ENCODE measurements around the gene XRCC4.

Gene XRCC4

DNA sequence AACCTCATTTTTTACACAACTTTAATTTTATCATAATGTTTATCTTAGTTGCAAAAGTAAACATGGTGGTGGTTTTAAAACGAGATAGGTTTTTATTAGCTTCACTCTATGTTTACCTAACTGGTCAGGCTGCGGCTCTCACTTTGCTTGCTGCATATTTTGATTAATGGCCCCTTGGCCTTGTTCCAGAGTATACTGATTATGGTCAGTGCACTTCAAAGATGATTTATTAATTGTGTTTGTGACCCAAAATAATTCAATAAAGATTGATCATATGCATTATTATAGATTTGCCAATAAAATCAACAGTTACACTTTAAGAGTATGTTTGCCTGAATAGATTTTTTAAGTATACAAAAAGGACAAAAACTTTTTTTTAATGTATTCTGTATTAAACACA, 188.0 kb downstream of the XRCC4 start:
- TF ChIP-seq, protein P1, sequence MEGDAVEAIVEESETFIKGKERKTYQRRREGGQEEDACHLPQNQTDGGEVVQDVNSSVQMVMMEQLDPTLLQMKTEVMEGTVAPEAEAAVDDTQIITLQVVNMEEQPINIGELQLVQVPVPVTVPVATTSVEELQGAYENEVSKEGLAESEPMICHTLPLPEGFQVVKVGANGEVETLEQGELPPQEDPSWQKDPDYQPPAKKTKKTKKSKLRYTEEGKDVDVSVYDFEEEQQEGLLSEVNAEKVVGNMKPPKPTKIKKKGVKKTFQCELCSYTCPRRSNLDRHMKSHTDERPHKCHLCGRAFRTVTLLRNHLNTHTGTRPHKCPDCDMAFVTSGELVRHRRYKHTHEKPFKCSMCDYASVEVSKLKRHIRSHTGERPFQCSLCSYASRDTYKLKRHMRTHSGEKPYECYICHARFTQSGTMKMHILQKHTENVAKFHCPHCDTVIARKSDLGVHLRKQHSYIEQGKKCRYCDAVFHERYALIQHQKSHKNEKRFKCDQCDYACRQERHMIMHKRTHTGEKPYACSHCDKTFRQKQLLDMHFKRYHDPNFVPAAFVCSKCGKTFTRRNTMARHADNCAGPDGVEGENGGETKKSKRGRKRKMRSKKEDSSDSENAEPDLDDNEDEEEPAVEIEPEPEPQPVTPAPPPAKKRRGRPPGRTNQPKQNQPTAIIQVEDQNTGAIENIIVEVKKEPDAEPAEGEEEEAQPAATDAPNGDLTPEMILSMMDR (IDR thresholded peaks at IDR 0.05; ENCODE audit: low read depth, low read length), result no peak
- peak; percentile 25 to 39 for DNase-seq (ENCODE audit: low read depth in 2 of 2)

DNA sequence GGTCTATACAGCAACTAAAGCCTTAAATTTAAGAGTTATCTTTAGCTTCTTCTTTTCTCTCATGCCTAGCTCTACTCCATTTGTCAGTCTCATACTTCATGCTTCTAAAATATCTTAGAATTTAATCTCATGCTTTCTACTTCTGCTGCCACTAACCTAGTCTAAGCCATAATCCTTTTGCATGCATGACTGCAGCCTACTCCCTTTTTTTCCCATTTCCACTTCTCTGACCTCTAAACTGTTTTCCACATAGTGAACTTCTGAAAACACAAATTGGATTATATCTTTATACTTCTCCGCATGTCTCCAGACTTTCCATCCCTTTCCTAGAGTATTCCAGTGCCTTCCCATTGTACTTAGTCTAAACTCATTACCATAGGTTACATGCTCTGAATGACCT, 193.0 kb downstream of the XRCC4 start:
- DNase-seq (ENCODE audit: low read depth in 2 of 2), result no peak

More for the DNA sequence above, 188.0 kb downstream of the XRCC4 start:
- H3K4me3 ChIP-seq (replicated peaks in 1 of 2; ENCODE audit: low read depth in 2 of 2, low read length in 2 of 2), result no peak overlapping the region

DNA sequence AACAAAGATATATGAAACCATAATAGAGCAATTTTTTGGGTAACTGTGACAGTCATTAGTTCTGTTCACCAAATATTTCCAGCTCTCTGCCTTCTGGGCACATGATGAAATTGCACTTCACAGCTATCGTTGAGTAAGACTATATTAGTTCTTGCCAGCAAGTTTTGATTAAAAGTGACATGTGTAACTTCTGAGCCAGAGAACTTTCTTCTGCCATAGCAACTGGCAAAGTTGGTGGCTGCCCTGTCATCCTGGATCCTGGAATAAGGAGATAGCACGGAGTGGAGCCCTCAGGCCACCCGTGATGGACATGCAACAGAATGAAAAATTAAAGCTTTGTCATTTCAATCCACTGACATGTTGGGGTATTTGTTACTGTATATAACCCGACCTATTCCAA, 199.8 kb downstream of the XRCC4 start:
- DNase-seq (ENCODE audit: low read depth in 2 of 2), result peak in 1 of 2 donors; percentile 12
- TF ChIP-seq, protein P1 (IDR thresholded peaks at IDR 0.05; ENCODE audit: low read depth, low read length), result no peak

More for the DNA sequence above, 193.0 kb downstream of the XRCC4 start:
- no peak overlapping the region for H3K4me3 ChIP-seq (replicated peaks in 1 of 2; ENCODE audit: low read depth in 2 of 2, low read length in 2 of 2)
- TF ChIP-seq, protein P1 (IDR thresholded peaks at IDR 0.05; ENCODE audit: low read depth, low read length), result no peak

DNA sequence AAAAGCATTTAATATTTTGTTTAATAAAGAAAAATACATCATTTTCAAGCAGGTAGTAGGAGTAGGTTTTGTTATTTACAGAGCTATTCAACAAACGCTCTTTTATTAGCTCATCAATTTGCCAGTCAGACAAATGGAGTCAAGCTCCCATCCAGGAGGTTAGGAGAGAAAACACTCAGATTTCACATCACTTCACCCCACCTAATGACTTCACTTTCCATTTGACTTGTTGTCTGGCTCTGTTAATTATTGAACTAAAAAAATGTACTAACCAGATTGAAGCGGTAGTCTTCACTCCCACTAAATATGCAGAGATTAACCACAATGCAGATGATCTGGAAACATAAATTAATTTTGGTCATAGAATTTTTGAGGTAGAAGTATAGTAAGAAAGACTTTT, 200.6 kb downstream of the XRCC4 start:
- H3K4me3 ChIP-seq (replicated peaks in 1 of 2; ENCODE audit: low read depth in 2 of 2, low read length in 2 of 2), result no peak overlapping the region
- no peak for DNase-seq (ENCODE audit: low read depth in 2 of 2)
- TF ChIP-seq, protein P1 (IDR thresholded peaks at IDR 0.05; ENCODE audit: low read depth, low read length), result no peak

More for the DNA sequence above, 199.8 kb downstream of the XRCC4 start:
- H3K4me3 ChIP-seq (replicated peaks in 1 of 2; ENCODE audit: low read depth in 2 of 2, low read length in 2 of 2), result no peak overlapping the region

DNA sequence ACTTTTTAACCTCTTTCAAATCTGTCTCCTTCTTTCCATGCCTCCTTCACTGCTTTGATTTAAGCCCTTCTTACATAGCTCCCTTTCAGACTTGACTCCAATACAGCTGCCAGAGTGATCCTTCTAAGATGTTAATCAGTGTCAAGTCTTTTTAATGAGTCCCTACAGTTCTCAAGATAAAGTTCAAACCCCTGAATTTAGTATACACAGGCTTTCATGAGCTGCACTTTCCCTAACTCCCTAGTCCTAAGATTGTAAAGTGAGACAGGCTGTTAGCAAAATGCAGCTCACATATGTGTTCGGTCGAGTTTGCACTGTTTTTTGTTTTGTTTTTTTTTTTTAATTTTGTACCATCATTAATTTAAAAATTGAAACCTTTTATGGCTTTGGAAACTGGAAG, 203.8 kb downstream of the XRCC4 start:
- no peak for DNase-seq (ENCODE audit: low read depth in 2 of 2)
- H3K4me3 ChIP-seq (replicated peaks in 1 of 2; ENCODE audit: low read depth in 2 of 2, low read length in 2 of 2), result no peak overlapping the region
- TF ChIP-seq, protein P1 (IDR thresholded peaks at IDR 0.05; ENCODE audit: low read depth, low read length), result no peak

DNA sequence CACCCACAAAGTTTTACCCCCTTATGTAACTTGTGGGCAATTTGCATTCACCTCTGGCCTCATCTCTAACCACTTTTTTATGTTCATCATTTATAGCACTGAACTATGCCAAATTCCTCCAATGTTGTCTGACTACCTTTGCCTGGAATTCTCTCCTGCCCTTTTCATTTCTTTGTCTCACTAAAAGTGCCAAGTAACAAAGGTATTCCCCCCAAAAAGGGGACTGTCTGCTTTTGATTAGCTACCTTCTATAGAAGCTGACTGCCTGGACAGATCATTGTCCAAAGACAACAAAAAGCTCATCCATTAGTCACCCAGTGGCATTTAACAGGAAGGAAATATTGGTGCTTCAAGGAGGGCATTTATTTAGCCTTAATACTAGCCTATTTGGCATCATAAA, 204.3 kb downstream of the XRCC4 start:
- no peak overlapping the region for H3K4me3 ChIP-seq (replicated peaks in 1 of 2; ENCODE audit: low read depth in 2 of 2, low read length in 2 of 2)
- peak; percentile 12 to 79 for DNase-seq (ENCODE audit: low read depth in 2 of 2)
- TF ChIP-seq, protein P1 (IDR thresholded peaks at IDR 0.05; ENCODE audit: low read depth, low read length), result no peak

DNA sequence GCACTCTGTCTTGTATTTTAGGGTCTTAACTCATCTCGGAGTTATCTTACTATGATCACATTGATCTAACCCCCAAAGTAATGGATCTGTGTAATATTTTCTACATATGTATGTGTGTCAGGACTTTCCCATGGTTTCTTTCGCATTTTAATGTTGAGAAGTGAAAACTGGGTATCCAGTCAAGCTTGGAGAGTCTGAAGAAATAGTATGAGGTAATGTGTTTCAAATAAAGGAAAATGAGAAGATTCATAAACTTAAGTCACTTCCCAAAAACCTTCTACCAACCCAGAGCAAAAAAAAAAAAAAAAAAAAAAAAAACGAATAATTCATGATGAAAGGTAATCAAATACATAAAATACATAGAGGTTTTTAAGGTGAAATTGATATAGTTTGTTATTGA, 206.4 kb downstream of the XRCC4 start:
- DNase-seq (ENCODE audit: low read depth in 2 of 2), result no peak
- TF ChIP-seq, protein P1 (IDR thresholded peaks at IDR 0.05; ENCODE audit: low read depth, low read length), result no peak

More for the DNA sequence above, 206.4 kb downstream of the XRCC4 start:
- H3K4me3 ChIP-seq (replicated peaks in 1 of 2; ENCODE audit: low read depth in 2 of 2, low read length in 2 of 2), result no peak overlapping the region
